H9 (cell line): Measurements from ENCODE around the gene CHDH. TPM values are rescaled to one million over a fixed set of nuclear protein-coding genes. Genes with fewer than 3 reads are reported as not detected.

Source experiments
- DNase-seq: peaks from one replicate; pipeline ENCODE4 v3.0.0-alpha.2; 2017
- H2AFZ ChIP-seq: one replicate; pipeline ENCODE4 v1.6.1; 2013; ENCODE audit warnings: mild to moderate bottlenecking, low read length, control low read depth, moderate library complexity
- H2AK5ac ChIP-seq: 2 replicates; pipeline ENCODE4 v1.6.1; 2013; ENCODE audit warnings: low read length, control low read depth, mixed read lengths; ENCODE audit not compliant: insufficient read length
- H2BK120ac ChIP-seq: one replicate; pipeline ENCODE4 v1.6.1; 2013; ENCODE audit warnings: low read depth, mild to moderate bottlenecking, low read length, control low read depth, inconsistent platforms; ENCODE audit not compliant: poor library complexity, severe bottlenecking
- H2BK12ac ChIP-seq: 2 replicates; pipeline ENCODE4 v1.6.1; 2013; ENCODE audit warnings: low read length, control low read depth, mixed read lengths, low read depth; ENCODE audit not compliant: insufficient read length
- H2BK15ac ChIP-seq: 2 replicates; pipeline ENCODE4 v1.6.1; 2013; ENCODE audit warnings: low read depth, low read length, control low read depth
- H2BK20ac ChIP-seq: one replicate; pipeline ENCODE4 v1.6.1; 2013; ENCODE audit warnings: low read depth, mild to moderate bottlenecking, low read length, control low read depth, inconsistent platforms; ENCODE audit not compliant: poor library complexity, severe bottlenecking
- H2BK5ac ChIP-seq: 2 replicates; pipeline ENCODE4 v1.6.1; 2013; ENCODE audit warnings: low read length, control low read depth, mixed read lengths; ENCODE audit not compliant: insufficient read length
- H3K14ac ChIP-seq: 2 replicates; pipeline ENCODE4 v1.6.1; 2013; ENCODE audit warnings: low read length, control low read depth; ENCODE audit not compliant: insufficient read depth
- H3K18ac ChIP-seq: 2 replicates; pipeline ENCODE4 v1.6.1; 2013; ENCODE audit warnings: low read depth, mild to moderate bottlenecking, mixed read lengths, low read length, control low read depth; ENCODE audit not compliant: insufficient read length
- H3K23ac ChIP-seq: 2 replicates; pipeline ENCODE4 v1.6.1; 2013; ENCODE audit warnings: low read length, control low read depth, mixed read lengths, low read depth; ENCODE audit not compliant: insufficient read length
- H3K23me2 ChIP-seq: 2 replicates; pipeline ENCODE4 v1.6.1; 2013; ENCODE audit warnings: low read depth, mild to moderate bottlenecking, mixed read lengths, low read length, control low read depth; ENCODE audit not compliant: insufficient read length, poor library complexity, severe bottlenecking
- H3K27ac ChIP-seq: 2 replicates; pipeline ENCODE4 v1.5.1; 2013; ENCODE audit warnings: low read length, control low read depth, mixed read lengths, low read depth; ENCODE audit not compliant: insufficient read length
- H3K27me3 ChIP-seq: 2 replicates; pipeline ENCODE4 v1.6.1; 2013; ENCODE audit warnings: low read length, control low read depth, inconsistent platforms; ENCODE audit not compliant: insufficient read depth
- H3K4ac ChIP-seq: 2 replicates; pipeline ENCODE4 v1.6.1; 2013; ENCODE audit warnings: low read depth, mild to moderate bottlenecking, control low read depth, inconsistent platforms, low read length, moderate library complexity
- H3K4me1 ChIP-seq: 2 replicates; pipeline ENCODE4 v1.6.1; 2013; ENCODE audit warnings: low read length, control low read depth, inconsistent platforms; ENCODE audit not compliant: insufficient read depth
- H3K4me2 ChIP-seq: 2 replicates; pipeline ENCODE4 v1.6.1; 2013; ENCODE audit warnings: low read length, control low read depth, mixed read lengths; ENCODE audit not compliant: insufficient read length, insufficient read depth
- H3K56ac ChIP-seq: 2 replicates; pipeline ENCODE4 v1.6.1; 2013; ENCODE audit warnings: low read depth, mild to moderate bottlenecking, mixed read lengths, low read length, control low read depth; ENCODE audit not compliant: insufficient read length
- H3K79me1 ChIP-seq: 2 replicates; pipeline ENCODE4 v1.6.1; 2013; ENCODE audit warnings: low read depth, mild to moderate bottlenecking, moderate library complexity, low read length, control low read depth, inconsistent platforms; ENCODE audit not compliant: insufficient read depth, poor library complexity, severe bottlenecking
- H3K79me2 ChIP-seq: 2 replicates; pipeline ENCODE4 v1.6.1; 2013; ENCODE audit warnings: low read length, control low read depth, inconsistent platforms; ENCODE audit not compliant: insufficient read depth
- H3K9ac ChIP-seq: 2 replicates; pipeline ENCODE4 v1.6.1; 2013; ENCODE audit warnings: low read length, control low read depth, mixed read lengths; ENCODE audit not compliant: insufficient read length; ENCODE audit errors: extremely low read depth
- H3K9me3 ChIP-seq: one replicate; pipeline ENCODE4 v1.6.1; 2013; ENCODE audit warnings: low read depth, low read length, inconsistent platforms; ENCODE audit not compliant: control insufficient read depth
- H3T11ph ChIP-seq: one replicate; pipeline ENCODE4 v1.6.1; 2013; ENCODE audit warnings: mild to moderate bottlenecking, low read length, control low read depth, inconsistent platforms
- H4K20me1 ChIP-seq: one replicate; pipeline ENCODE4 v1.6.1; 2013; ENCODE audit not compliant: control insufficient read depth, insufficient read length, insufficient read depth
- H4K5ac ChIP-seq: 2 replicates; pipeline ENCODE4 v1.6.1; 2013; ENCODE audit warnings: low read depth, mild to moderate bottlenecking, mixed read lengths, low read length, control low read depth; ENCODE audit not compliant: insufficient read length
- H4K8ac ChIP-seq: replicated peaks from 2 replicates; pipeline ENCODE4 v1.6.1; 2013; ENCODE audit warnings: low read length, control low read depth, mixed read lengths, low read depth; ENCODE audit not compliant: insufficient read length
- H4K91ac ChIP-seq: 2 replicates; pipeline ENCODE4 v1.6.1; 2013; ENCODE audit warnings: low read depth, mild to moderate bottlenecking, moderate library complexity, mixed read lengths, low read length, control low read depth; ENCODE audit not compliant: insufficient read length
- H3K27ac Mint-ChIP-seq, 3 experiments: 2 replicates in 2 of 3; 3 replicates in 1 of 3; pipeline ENCODE4 v1.8.0; 2020 to 2021; ENCODE audit warnings: mixed read lengths in 3 of 3, mild to moderate bottlenecking in 1 of 3, moderate library complexity in 1 of 3
- H3K27me3 Mint-ChIP-seq: 2 replicates; pipeline ENCODE4 v1.8.0; 2021; ENCODE audit warnings: low read depth, mild to moderate bottlenecking, moderate library complexity, mixed read lengths
- H3K36me3 Mint-ChIP-seq, 3 experiments: 2 replicates in 2 of 3; 3 replicates in 1 of 3; pipeline ENCODE4 v1.8.0; 2020 to 2021; ENCODE audit warnings: low read depth in 3 of 3, mixed read lengths in 3 of 3; ENCODE audit not compliant: insufficient read depth in 1 of 3
- H3K4me1 Mint-ChIP-seq, 2 experiments: 2 replicates each; pipeline ENCODE4 v1.8.0; 2020; ENCODE audit warnings: mixed read lengths in 2 of 2
- H3K4me3 Mint-ChIP-seq, 2 experiments: 2 replicates in 1 of 2; 3 replicates in 1 of 2; pipeline ENCODE4 v1.8.0; 2020 to 2021; ENCODE audit warnings: mild to moderate bottlenecking in 2 of 2, mixed read lengths in 2 of 2, moderate library complexity in 1 of 2
- H3K9me3 Mint-ChIP-seq, 2 experiments: 2 replicates in 1 of 2; 3 replicates in 1 of 2; pipeline ENCODE4 v1.8.0; 2020; ENCODE audit warnings: mild to moderate bottlenecking in 2 of 2, mixed read lengths in 2 of 2, moderate library complexity in 1 of 2
- CTCF ChIP-seq: fragments of 200-600 bp; sonication (generic); conservative IDR thresholded peaks from 3 replicates; pipeline ENCODE4 v1.8.0; 2021; ENCODE audit warnings: antibody characterized with exemption, mild to moderate bottlenecking
- WGBS: extraction: QIAGEN DNeasy Blood & Tissue Kit; methylation state at CpG from one replicate; pipeline ENCODE4 v1.1.7; 2013; ENCODE audit warnings: missing lambda C conversion rate, low lambda C conversion rate, mixed read lengths; ENCODE audit not compliant: insufficient read length; ENCODE audit errors: extremely low coverage; 5-methylcytosine and 5-hydroxymethylcytosine counted together
- total RNA-seq: library from RNA; stranded (reverse); gene quantifications from 2 replicates; pipeline ENCODE4 v1.2.1, GENCODE V29; 2021

The CHDH gene
- total RNA-seq, 1 experiment from 2014 or later = 11.0 TPM

- Histone ChIP-seq H4K8ac (no peak within 1 kb of the TSS), H4K5ac (no peak within 1 kb of the TSS), H3K79me1 (no peaks in the 10 kb centered on the region), H3K23me2 (peaks cover 9% of the 10 kb centered on the region), H3K9me3 (no peaks in the 10 kb centered on the region), H3K14ac (peak within 1 kb of the TSS; percentile 98), H4K91ac (no peak within 1 kb of the TSS), H3K4ac (no peak within 1 kb of the TSS), H2AFZ (no peak within 1 kb of the TSS), H2BK20ac (no peak within 1 kb of the TSS), H2BK5ac (no peak within 1 kb of the TSS), H2BK120ac (no peak within 1 kb of the TSS), H3K27ac (no peak within 1 kb of the TSS), H3K56ac (no peak within 1 kb of the TSS), H3K9ac (peak within 1 kb of the TSS; percentile 90), H4K20me1 (no peaks in the 10 kb centered on the region), H2AK5ac (no peak within 1 kb of the TSS), H3T11ph (no peak within 1 kb of the TSS), H3K4me1 (peaks cover 5% of the 10 kb centered on the region; the same call in 1 of the 2 replicates), H3K23ac (no peak within 1 kb of the TSS), H3K79me2 (no peaks in the 10 kb centered on the region), H2BK12ac (no peak within 1 kb of the TSS), H3K18ac (peak within 1 kb of the TSS; percentile 96), H3K27me3 (no peaks in the 10 kb centered on the region), H3K4me2 (peak within 1 kb of the TSS; percentile 86), H2BK15ac (no peak within 1 kb of the TSS)
- Mint-ChIP-seq H3K4me3 (peak within 1 kb of the TSS; percentile 96 to 99), H3K4me1 (peaks cover 11 to 12% of the 10 kb centered on the region in 2 experiments), H3K27me3 (no peaks in the 10 kb centered on the region), H3K36me3 (peaks cover 17 to 44% (median 44%) of the 10 kb centered on the region in 3 experiments; a peak in 6 of 7 replicates), H3K27ac (peak within 1 kb of the TSS; percentile 97 to 98 (median 98)), H3K9me3 (no peaks in the 10 kb centered on the region)
- no CpG with 5 or more reads among the region's 65 CpGs for WGBS
- DNase-seq = peak; percentile 93
- peak; percentile 41; the same call in 2 of the 3 replicates for TF ChIP-seq CTCF
Measured at GRCh38 chr3:53881691-53882593, 35.7 kb upstream of the CHDH start, which contains the start of gene ACTR8. Gene ACTR8 (minus strand): TSS chr3:53882152. CDS start chr3:53882101, 51 bp downstream.
